Inflammatory macrophage treated with lipopolysaccharide for 4 hours (primary cell): ENCODE data around the gene CELF2.
"Not testable (repeated sequence)": the region's sequence is repeated elsewhere in the genome, so short reads cannot be mapped to it uniquely, and the experiment has no call there.

Source experiments
- DNase-seq: peaks from one replicate; pipeline ENCODE4 v3.0.0-alpha.2; 2020

CELF2 gene

DNA sequence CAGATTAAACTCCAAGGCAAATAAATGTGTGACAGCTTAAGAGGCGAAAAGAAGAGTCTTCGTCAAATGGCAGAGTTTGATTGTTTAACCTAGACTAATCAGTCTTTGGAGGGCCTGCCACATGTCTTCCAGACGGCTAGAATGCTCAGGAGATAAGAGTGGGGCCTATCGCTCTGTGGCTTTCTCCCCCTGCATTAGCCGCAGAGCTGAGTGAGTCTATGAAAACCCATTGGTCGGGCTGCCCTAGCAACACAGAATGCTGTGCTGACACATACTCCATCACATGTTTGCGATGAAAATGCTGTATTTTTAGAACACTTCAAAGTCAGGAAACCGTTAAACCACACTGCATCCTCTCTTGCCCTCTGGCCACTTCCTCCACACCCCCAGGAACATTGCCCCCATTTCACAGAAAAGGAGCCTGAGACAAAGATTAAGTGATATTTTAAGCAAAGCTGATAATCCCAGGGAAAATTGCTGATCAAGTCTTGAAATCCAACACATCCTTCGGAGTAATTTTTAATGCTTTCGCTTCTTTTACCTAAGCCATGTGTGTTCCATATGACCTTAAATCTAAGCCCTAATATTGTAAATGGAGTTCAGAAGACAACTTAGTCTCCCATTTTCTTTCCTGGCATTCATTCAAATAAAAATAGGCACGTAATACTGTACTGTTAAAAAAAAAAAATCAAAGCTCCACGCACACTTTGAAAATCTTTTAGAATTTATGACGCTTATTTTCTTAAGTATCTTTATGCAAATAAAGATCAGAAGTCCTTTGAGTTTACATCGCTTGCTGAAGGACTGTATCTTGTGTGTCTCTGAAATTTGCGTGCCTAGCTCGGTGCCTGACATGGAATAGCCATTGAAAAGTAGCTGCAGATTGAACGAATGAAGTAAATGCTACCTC lies 161.2 kb downstream of the CELF2 start:
- peak; percentile 88 for DNase-seq

- no peak for DNase-seq
Observed at GRCh38 chr10:11179516-11180105, 161.9 kb downstream of the CELF2 start.

DNA sequence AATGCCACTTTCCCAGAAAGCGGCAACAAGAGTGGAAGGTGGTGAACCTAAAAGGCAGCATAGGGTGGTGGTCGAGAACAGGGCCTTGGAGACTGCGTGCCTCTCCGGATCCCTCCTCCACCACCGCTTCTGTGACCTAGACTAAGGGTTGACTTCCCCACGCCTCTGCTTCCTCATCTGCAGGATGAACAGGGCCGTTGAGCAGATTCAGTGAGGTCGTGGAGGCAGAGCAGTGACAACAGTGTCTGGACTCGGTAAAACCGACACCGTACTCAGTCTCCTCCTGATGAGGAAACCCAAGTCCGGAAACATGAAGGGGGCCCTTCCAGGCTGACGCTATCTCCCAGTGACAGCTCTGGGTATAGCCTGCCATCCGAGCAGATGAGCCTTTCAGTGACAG lies 162.6 kb downstream of the CELF2 start:
- DNase-seq: peak; percentile 95

DNA sequence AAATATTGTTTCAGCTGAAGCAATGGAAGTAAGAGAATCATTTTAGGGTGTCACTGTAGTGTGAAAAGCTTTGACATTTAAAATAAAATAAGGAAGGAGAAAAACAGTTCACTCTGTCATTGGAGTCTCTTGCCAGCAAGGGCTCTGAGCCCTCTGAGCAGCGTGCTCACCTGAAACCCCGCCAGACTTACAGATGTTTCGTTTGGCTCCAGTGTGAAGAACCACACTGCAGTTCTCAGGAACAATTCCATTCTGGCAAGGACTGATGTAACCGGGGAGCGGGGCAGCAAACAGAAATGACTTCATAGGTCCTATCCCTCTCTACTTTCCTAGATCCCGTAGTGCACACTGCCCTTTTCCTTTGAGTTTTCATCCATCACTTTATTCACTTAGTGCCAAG lies 164.3 kb downstream of the CELF2 start:
- DNase-seq: no peak

DNA sequence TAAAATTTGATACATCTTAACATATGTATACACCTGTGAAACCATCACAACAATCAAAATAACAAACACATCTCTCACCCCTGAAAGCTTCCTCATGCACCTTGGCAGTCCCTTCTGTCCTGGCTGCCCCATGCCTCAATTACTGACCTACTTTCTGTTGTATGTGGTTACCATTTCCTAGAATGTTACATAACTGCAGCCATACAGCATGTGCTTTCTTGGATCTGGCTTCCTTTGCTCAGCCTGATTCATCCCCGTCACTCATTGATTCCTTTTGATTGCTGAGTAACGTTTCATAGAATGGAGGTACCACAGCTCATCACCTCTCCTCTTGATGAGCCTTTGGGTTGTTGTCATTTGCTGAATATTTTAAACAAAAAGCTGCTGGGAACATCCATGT lies 165.3 kb downstream of the CELF2 start:
- peak; percentile 66 for DNase-seq

DNA sequence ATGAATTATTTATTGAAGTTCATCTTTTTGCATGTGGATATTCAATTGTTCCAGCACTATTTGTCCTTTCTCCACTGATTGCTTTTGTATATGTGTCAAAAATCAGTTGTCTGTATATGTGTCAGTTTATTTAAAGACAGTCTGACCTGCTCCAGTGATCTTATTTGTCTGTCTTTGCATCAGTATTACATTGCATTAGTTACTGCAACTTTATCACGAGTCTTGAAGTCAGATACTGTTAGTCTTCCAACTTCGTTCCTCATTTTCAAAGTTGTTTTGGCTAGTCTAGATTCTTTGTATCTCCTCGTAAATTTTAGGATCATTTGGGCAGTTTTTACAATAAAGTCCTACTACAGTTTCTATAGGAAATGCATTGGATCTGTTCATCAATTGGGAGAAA lies 166.4 kb downstream of the CELF2 start:
- peak; percentile 90 for DNase-seq

- DNase-seq: not testable (repeated sequence)
Observed at GRCh38 chr10:11185128-11185665, 167.5 kb downstream of the CELF2 start.

- peak; percentile 82 for DNase-seq
Observed at GRCh38 chr10:11186374-11186773, 168.7 kb downstream of the CELF2 start.

GRCh38 chr10:11189582-11190376 lies 172.1 kb downstream of the CELF2 start:
- DNase-seq: no peak

- DNase-seq: no peak
Observed at GRCh38 chr10:11191190-11191589, 173.5 kb downstream of the CELF2 start.

- no peak for DNase-seq
Observed at GRCh38 chr10:11191678-11192077, 174.0 kb downstream of the CELF2 start.

- peak; percentile 48 for DNase-seq
Observed at GRCh38 chr10:11192304-11193000, 174.8 kb downstream of the CELF2 start.

GRCh38 chr10:11193001-11193551 lies 175.4 kb downstream of the CELF2 start:
- peak; percentile 71 for DNase-seq

- peak; percentile 74 for DNase-seq
Observed at GRCh38 chr10:11194859-11195586, 177.4 kb downstream of the CELF2 start.

DNA sequence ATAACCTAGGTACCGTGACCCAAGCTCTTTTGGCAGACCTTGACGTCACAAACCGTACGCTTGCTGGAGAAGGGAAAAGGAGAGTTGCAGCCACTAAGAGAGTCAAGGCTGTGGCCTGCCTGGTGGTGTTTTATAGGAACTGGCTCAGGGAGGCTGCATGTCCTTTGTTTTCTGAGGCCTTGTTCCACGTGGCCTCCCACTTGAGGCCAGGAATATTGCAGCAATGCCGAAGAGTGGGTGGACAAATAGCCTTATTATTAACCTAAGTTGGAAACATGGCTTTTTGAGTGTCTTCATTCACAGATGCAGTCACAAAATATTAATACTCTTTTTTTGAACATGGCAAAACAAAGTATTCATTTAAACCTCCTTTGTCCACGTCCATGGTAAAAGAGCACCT lies 178.0 kb downstream of the CELF2 start:
- peak; percentile 51 for DNase-seq

DNA sequence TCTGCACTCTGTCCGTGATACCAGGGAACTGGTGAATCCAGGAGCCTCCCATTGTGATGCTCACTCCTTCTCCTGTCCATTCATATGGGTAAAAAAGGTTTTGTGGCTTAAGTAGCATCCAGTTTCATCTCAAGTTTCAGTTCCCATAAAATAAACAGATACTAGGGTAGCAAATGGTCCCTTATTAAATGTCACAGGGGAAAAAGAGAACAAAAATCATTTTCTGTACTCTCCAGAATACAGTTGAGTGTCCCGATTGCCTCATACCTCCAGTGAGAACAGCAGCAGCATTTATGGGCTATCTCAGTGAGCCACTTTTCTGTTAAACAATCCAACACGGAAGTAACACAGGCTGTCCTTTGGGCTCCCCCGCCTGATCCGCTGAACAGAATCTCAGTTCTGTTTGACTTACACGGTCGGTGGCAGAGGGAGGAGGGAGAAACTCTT lies 179.6 kb downstream of the CELF2 start:
- DNase-seq: peak; percentile 98

DNA sequence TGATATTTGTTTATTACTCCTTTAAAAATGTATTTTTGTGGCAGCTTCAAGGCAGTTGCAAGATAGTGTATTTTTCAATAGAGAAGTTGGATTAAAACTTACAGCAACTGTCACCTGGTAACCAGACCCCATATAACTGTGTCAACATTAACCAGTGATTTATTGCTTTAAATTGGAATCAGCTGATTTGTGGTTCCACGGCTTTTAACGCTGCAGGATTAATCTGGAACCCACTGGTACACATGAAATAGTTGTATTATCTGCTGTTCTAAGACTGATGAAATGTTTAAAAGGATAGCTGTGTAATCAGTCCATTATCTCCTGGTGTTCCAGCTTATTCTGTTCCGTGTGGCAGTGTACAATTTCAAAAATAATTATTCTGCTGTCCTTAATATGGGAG lies 180.2 kb downstream of the CELF2 start:
- no peak for DNase-seq

GRCh38 chr10:11201911-11202310 lies 184.2 kb downstream of the CELF2 start:
- no peak for DNase-seq

- DNase-seq: no peak
Observed at GRCh38 chr10:11204351-11204942, 186.8 kb downstream of the CELF2 start.

DNA sequence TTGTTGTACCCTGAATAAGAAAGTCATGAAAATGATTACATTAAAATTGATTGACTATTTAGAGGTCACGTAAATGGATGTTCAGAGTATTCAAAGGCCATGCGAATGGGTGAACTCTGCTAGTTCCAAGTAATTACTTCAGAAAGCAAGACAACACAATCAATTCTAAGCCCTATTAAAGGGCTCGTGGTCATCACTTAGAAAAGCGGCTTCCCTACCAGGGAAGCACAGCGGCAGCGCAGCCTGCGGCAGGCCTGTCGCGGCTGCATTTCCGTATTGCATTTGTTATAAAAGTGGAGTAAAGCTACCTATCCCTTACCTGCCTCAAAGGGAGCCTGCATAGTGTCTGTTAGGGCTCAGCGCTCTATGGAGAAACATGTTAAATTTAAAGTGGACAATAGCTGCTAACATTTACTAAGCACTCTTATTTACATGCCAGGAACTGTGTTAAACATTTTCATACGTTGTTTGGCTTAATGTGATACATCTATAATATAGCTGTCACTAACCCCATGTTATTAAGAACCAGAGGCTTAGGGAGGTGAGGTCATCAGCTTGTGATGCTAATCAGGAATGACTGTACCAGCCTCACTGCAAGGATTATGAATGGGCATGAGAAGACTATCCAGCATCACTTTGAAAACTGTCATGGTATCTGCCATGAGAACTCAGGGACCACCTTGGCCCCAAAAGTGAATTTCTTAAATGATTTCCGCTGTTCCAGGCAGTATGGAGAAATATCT lies 187.5 kb downstream of the CELF2 start:
- DNase-seq: peak; percentile 58
